ENCODE data around the gene TMEM272.

DNA sequence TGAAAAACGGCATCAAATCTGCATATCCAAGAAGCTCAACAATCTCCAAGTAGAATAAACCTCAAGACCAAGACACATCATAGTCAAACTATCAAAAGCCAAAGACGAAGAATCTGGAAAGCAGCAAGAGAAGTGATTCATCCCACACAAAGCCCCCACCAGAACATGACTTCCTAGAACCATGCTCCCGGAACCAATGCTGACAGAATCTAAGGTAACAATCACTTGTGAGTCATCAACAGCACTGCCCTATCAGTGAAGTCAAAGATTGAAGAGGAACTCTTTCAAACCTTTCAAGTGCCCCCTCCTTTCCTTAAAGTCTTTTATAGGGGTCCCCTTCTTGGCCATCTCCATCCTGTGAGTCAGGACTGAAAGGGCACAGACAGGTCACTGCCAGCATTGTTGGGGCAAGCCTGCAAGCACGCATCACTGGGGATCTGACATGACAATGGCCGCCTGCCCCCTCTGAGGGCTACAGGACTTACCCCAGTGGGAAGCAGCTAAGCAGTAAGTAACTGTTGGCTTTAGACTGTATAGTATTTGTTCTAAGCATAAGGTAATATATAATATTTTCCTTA, 16.8 kb upstream of the TMEM272 start, which contains the start of gene CCDC70:
- TF ChIP-seq CTCF (IDR thresholded peaks at IDR 0.05): no peak
- TF ChIP-seq POLR2A (IDR thresholded peaks at IDR 0.05): no peak

All from Peyer's patch (tissue), 4 donors.